D721Med (cell line): ENCODE results near the gene LHFPL2.

Experiments
- DNase-seq: peaks from one replicate; pipeline ENCODE4 v3.0.0; 2011; ENCODE audit warnings: low spot score; ENCODE audit not compliant: insufficient read length
- FAIRE-seq: peaks from 2 replicates; lab custom pipeline; 2011; peaks lifted over from hg19 to GRCh38; lab: Jason Lieb, UNC
- TF ChIP-seq, protein P1 (sequence below): IDR thresholded peaks from 2 replicates; pipeline ENCODE4 v1.5.1; 2012; ENCODE audit warnings: mild to moderate bottlenecking, control low read depth; ENCODE audit not compliant: insufficient read depth; ENCODE audit errors: missing control alignments

LHFPL2 gene

DNA sequence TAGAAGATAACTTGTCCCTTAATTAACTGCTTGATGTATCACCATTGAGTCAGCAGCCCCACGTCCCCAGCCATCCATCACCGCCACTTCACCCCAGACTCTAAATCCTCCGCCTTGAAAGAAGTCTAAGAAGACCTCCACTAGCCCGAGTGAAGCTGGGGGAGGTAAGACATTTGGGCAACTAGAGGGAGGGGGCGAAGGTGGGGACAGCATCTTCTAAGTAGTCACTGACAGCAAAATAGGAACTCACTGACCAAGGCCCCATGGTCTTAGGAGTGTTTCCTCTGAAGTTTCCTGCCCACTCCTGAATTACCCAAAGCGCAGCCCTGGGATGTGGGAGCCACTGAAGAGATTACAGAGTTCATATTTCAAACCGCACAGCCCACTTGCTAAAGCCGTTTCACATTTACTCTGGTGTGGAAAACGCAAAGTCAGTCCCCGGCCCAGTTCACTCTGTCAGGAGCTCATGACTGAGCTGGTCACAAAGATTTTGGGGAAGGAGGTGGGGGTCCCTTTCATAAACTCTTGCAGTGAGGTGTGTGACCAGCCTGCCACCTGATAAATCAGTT is 107.4 kb downstream of the LHFPL2 start:
- no peak for FAIRE-seq

DNA sequence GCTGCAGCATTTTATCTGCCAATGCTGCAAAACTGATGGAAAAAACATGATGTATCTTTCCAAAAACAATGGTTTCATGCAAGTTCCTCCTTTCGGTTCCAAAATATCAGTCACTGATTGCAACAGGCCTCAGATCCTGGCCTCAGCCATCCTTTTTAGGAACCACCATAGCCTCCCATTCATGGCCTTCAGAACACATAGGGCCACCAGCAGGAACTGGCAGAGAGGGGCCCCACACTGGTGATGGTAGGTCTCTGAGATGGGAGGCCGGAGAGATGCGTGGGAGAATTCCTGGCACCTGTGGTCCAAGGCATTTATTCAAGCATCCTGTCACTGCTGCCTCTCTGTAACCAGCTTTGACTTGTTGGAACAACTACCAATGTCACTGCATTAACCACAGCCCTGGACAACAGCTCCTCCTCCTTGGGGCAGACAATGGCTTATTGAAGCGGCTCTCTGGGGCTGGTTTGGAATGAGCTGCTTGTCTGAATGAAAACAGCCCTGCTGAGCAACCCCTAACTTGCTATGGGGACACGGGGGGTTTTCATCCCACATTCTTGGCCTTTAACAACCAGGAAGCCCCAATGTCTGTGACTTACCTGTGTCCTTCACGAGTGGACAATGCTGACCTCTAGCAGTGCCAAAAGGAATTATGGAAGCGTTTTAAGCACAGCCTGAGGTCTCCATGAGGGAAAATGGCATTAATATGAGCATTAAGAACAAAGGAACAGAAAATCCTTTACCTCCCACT is 108.1 kb downstream of the LHFPL2 start:
- TF ChIP-seq, protein P1, sequence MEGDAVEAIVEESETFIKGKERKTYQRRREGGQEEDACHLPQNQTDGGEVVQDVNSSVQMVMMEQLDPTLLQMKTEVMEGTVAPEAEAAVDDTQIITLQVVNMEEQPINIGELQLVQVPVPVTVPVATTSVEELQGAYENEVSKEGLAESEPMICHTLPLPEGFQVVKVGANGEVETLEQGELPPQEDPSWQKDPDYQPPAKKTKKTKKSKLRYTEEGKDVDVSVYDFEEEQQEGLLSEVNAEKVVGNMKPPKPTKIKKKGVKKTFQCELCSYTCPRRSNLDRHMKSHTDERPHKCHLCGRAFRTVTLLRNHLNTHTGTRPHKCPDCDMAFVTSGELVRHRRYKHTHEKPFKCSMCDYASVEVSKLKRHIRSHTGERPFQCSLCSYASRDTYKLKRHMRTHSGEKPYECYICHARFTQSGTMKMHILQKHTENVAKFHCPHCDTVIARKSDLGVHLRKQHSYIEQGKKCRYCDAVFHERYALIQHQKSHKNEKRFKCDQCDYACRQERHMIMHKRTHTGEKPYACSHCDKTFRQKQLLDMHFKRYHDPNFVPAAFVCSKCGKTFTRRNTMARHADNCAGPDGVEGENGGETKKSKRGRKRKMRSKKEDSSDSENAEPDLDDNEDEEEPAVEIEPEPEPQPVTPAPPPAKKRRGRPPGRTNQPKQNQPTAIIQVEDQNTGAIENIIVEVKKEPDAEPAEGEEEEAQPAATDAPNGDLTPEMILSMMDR = no peak
- FAIRE-seq (no peak), DNase-seq (no peak)

More for the DNA sequence above, 107.4 kb downstream of the LHFPL2 start:
- DNase-seq = no peak
- TF ChIP-seq, protein P1 = no peak

GRCh38 chr5:78538240-78538850 is 110.2 kb downstream of the LHFPL2 start:
- DNase-seq (no peak), FAIRE-seq (no peak)
- TF ChIP-seq, protein P1 = no peak

DNA sequence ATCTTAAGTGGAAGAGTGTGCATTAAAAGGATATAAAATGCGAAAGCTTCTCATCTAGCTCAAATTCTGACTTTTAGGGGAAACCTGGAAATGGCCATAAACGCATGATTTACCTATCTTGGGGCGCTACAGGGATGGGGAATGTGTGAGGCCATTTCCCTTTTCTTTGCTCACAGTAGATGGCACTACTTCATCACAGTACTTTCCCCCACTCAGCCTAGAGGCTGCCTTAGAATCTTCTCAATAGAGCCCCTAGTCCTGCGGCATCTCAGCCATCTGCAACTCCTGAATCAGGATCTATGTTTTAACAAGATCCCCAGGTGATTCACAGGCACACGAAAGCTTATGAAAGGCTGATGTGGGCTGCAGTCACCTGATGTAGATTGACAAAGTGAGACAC is 110.8 kb downstream of the LHFPL2 start:
- FAIRE-seq (peak; percentile 44), DNase-seq (no peak)
- TF ChIP-seq, protein P1 = peak; percentile 68

GRCh38 chr5:78537411-78537810 is 111.2 kb downstream of the LHFPL2 start:
- no peak for FAIRE-seq
- TF ChIP-seq, protein P1 = no peak
- DNase-seq = no peak

DNA sequence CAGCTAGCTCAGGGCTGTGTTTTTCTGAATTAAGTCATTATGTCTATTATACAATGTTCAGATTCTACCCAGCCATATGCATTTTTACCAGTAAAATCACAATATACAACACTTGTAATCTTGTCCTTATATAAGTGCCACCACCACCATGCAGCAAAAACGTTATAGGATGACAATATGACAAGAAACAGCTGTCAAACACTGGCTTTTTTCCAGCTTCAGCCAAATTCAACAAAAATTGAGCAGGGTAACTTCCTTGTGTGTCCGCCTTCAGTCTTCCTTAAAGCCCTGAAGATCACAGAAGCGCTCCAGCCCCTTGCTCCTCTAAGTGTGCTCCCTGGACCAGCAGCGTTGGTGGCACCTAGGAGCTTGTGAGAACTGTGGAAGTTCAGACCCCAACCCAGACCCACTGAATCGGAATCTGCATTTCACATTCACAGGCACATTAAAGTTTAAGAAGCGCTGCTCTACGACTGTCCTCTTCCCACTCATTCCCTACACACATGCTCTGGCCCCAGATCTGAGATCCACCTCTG is 111.8 kb downstream of the LHFPL2 start:
- TF ChIP-seq, protein P1 = no peak
- no peak for FAIRE-seq
- DNase-seq = no peak
